CD14-positive monocyte (primary cell): ENCODE results near the gene PLCL2. TPM values are rescaled to one million over a fixed set of nuclear protein-coding genes. Genes with fewer than 3 reads are reported as not detected.
A peak's percentile ranks its signal among the peaks of the same experiment; 100 is the strongest.

Source experiments
- DNase-seq, 3 donors: peaks; one replicate each; pipeline ENCODE4 v3.0.0-alpha.2; 2011 to 2022
- H2AFZ ChIP-seq: 2 replicates; pipeline ENCODE4 v1.6.0; 2012; ENCODE audit warnings: mild to moderate bottlenecking, low read depth, low read length, inconsistent platforms; ENCODE audit not compliant: insufficient read depth, poor library complexity, severe bottlenecking
- H3K27ac ChIP-seq, 2 donors: 1 replicate in 1 of 2; 2 replicates in 1 of 2; pipeline ENCODE4 v1.5.1; 2012 to 2013; ENCODE audit warnings: low read length in 2 of 2, control low read depth in 1 of 2, inconsistent platforms in 1 of 2, low read depth in 1 of 2, mild to moderate bottlenecking in 1 of 2
- H3K27me3 ChIP-seq, 2 donors: one replicate each; pipeline versions ENCODE4 v1.6.0 to v1.6.1; 2011 to 2013; ENCODE audit warnings: low read length in 2 of 2; ENCODE audit not compliant: control insufficient read depth in 2 of 2, insufficient read depth in 2 of 2
- H3K36me3 ChIP-seq, 2 donors: replicated peaks in 1 of 2; 1 replicate in 1 of 2; 2 replicates in 1 of 2; pipeline versions ENCODE4 v1.5.1 to v1.6.1; 2012 to 2013; ENCODE audit warnings: low read length in 2 of 2, control low read depth in 1 of 2, inconsistent platforms in 1 of 2, mild to moderate bottlenecking in 1 of 2; ENCODE audit not compliant: insufficient read depth in 2 of 2, control insufficient read depth in 1 of 2
- H3K4me1 ChIP-seq, 2 donors: 1 replicate in 1 of 2; 2 replicates in 1 of 2; pipeline versions ENCODE4 v1.5.1 to v1.6.1; 2012 to 2013; ENCODE audit warnings: low read length in 2 of 2, control low read depth in 1 of 2, inconsistent platforms in 1 of 2, mild to moderate bottlenecking in 1 of 2, moderate library complexity in 1 of 2; ENCODE audit not compliant: insufficient read depth in 2 of 2, control insufficient read depth in 1 of 2
- H3K4me2 ChIP-seq: replicated peaks from 2 replicates; pipeline ENCODE3; 2012; ENCODE audit warnings: low read length, moderate library complexity, mild to moderate bottlenecking; ENCODE audit not compliant: poor library complexity, severe bottlenecking; ENCODE audit errors: extremely low read depth
- H3K4me3 ChIP-seq, 3 experiments: fragments of 200-600 bp in 1 of 3; sonication (generic) in 1 of 3; replicated peaks in 1 of 3; 1 replicate in 2 of 3; 2 replicates in 1 of 3; pipeline ENCODE4 v1.5.1; 2011 to 2013; ENCODE audit warnings: low read length in 3 of 3, mild to moderate bottlenecking in 3 of 3, control low read depth in 2 of 3, low read depth in 2 of 3, inconsistent platforms in 1 of 3, moderate library complexity in 1 of 3
- H3K79me2 ChIP-seq: 2 replicates; pipeline ENCODE4 v1.6.0; 2012; ENCODE audit warnings: mild to moderate bottlenecking, control low read depth, inconsistent platforms, low read length, moderate library complexity; ENCODE audit not compliant: insufficient read depth
- H3K9ac ChIP-seq: 2 replicates; pipeline ENCODE4 v1.6.0; 2017; ENCODE audit warnings: low read length, mild to moderate bottlenecking; ENCODE audit not compliant: insufficient read depth, poor library complexity, severe bottlenecking
- H3K9me3 ChIP-seq, 2 donors: replicated peaks in 1 of 2; 1 replicate in 1 of 2; 2 replicates in 1 of 2; pipeline versions ENCODE4 v1.5.1 to v1.6.1; 2012 to 2013; ENCODE audit warnings: low read length in 2 of 2, control low read depth in 1 of 2; ENCODE audit not compliant: control insufficient read depth in 1 of 2, insufficient read depth in 1 of 2
- H4K20me1 ChIP-seq: 2 replicates; pipeline ENCODE4 v1.6.0; 2012; ENCODE audit warnings: mild to moderate bottlenecking, low read length, control low read depth, moderate library complexity; ENCODE audit not compliant: insufficient read depth
- H3K27ac Mint-ChIP-seq, 7 donors: one replicate each; pipeline ENCODE4 v1.8.0; 2020; ENCODE audit warnings: mild to moderate bottlenecking in 7 of 7, mixed read lengths in 7 of 7, moderate library complexity in 6 of 7, inconsistent platforms in 2 of 7
- H3K27me3 Mint-ChIP-seq, 3 donors: one replicate each; pipeline ENCODE4 v1.8.0; 2021 to 2022; ENCODE audit warnings: low read depth in 3 of 3, mild to moderate bottlenecking in 3 of 3, mixed read lengths in 3 of 3, moderate library complexity in 3 of 3, inconsistent platforms in 1 of 3
- H3K36me3 Mint-ChIP-seq, 2 donors: one replicate each; pipeline ENCODE4 v1.8.0; 2020; ENCODE audit warnings: mixed read lengths in 2 of 2, inconsistent platforms in 1 of 2, mild to moderate bottlenecking in 1 of 2
- H3K4me1 Mint-ChIP-seq: one replicate; pipeline ENCODE4 v1.8.0; 2020; ENCODE audit warnings: mild to moderate bottlenecking, mixed read lengths
- H3K4me3 Mint-ChIP-seq, 2 donors: one replicate each; pipeline ENCODE4 v1.8.0; 2020; ENCODE audit warnings: mild to moderate bottlenecking in 2 of 2, mixed read lengths in 2 of 2, moderate library complexity in 1 of 2
- H3K9me3 Mint-ChIP-seq, 7 donors: one replicate each; pipeline ENCODE4 v1.8.0; 2020 to 2022; ENCODE audit warnings: mixed read lengths in 7 of 7, mild to moderate bottlenecking in 6 of 7, moderate library complexity in 6 of 7, inconsistent platforms in 2 of 7
- WGBS: methylation state at CpG from one replicate; pipeline ENCODE4 v1.1.5; 2013; ENCODE audit warnings: missing lambda C conversion rate; ENCODE audit not compliant: insufficient coverage; 5-methylcytosine and 5-hydroxymethylcytosine counted together
- intact Hi-C, 2 donors: fragments of 100-400 bp; cut with micrococcal nuclease; formaldehyde crosslinking; loops; one replicate each; pipeline versions ENCODE4 v1.15.0 to v1.15.1; 2023
- polyA plus RNA-seq, 3 donors: library from polyadenylated mRNA; depleted of rRNA in 1 of 3; unstranded in 2 of 3; stranded (reverse) in 1 of 3; fragments of 300-500 nt in 2 of 3; fragments of >200 nt in 1 of 3; fragmentation: Illumina TruSeq in 2 of 3; gene quantifications; 1 replicate in 2 of 3; 2 replicates in 1 of 3; pipeline ENCODE4 v1.2.3, GENCODE V29; 2012 to 2021
- TF ChIP-seq, protein P1 (sequence below): fragments of 200-600 bp; IDR thresholded peaks from one replicate; pipeline ENCODE4 v1.8.0; 2022; ENCODE audit warnings: antibody characterized with exemption, mild to moderate bottlenecking

The PLCL2 gene
- polyA plus RNA-seq, 3 donors, result 18.8 to 32.5 (median 26.8) TPM

DNA sequence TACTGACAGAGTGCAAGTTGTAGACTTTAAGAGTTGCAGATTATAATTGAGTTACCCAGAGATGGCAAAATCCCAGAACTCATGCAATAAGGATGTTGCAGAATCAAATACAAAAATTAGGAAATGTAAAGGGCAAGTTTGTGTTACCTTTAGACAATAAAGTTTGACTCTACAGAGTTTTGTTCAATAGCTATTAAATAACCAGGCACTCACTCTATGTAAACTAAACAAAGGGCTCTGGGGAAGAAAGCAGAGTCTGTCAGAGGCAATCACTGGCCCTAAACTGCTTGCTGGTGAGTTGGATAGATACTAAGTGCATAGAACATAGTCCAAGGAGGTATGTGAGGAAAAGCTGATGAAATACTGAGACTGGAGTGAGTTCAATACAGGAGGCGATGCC lies 40.0 kb upstream of the PLCL2 start:
- peaks cover 0 to 2% (median 0%) of the 10 kb centered on the region in 3 donors for H3K27me3 Mint-ChIP-seq
- WGBS, result no CpG with 5 or more reads among the region's 1 CpG
- H3K27me3 ChIP-seq, result no peaks in the 10 kb centered on the region
- peaks cover 0 to 3% (median 0%) of the 10 kb centered on the region in 7 donors for H3K9me3 Mint-ChIP-seq
- peak overlapping the region in 1 of 3 experiments; percentile 24 for H3K4me3 ChIP-seq
- H3K4me3 Mint-ChIP-seq, result no peak overlapping the region
- no peaks in the 10 kb centered on the region for H3K79me2 ChIP-seq
- no peak overlapping the region for H2AFZ ChIP-seq
- TF ChIP-seq, protein P1, sequence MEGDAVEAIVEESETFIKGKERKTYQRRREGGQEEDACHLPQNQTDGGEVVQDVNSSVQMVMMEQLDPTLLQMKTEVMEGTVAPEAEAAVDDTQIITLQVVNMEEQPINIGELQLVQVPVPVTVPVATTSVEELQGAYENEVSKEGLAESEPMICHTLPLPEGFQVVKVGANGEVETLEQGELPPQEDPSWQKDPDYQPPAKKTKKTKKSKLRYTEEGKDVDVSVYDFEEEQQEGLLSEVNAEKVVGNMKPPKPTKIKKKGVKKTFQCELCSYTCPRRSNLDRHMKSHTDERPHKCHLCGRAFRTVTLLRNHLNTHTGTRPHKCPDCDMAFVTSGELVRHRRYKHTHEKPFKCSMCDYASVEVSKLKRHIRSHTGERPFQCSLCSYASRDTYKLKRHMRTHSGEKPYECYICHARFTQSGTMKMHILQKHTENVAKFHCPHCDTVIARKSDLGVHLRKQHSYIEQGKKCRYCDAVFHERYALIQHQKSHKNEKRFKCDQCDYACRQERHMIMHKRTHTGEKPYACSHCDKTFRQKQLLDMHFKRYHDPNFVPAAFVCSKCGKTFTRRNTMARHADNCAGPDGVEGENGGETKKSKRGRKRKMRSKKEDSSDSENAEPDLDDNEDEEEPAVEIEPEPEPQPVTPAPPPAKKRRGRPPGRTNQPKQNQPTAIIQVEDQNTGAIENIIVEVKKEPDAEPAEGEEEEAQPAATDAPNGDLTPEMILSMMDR, result no peak
- peak overlapping the region; percentile 36 for H3K4me2 ChIP-seq
- H3K27ac ChIP-seq, result peak overlapping the region in 1 of 2 donors; percentile 97
- no peaks in the 10 kb centered on the region for H4K20me1 ChIP-seq
- no peaks in the 10 kb centered on the region for H3K36me3 ChIP-seq
- peaks cover 80% of the 10 kb centered on the region for H3K4me1 Mint-ChIP-seq
- H3K9me3 ChIP-seq, result no peaks in the 10 kb centered on the region
- H3K4me1 ChIP-seq, result peaks cover 87 to 90% of the 10 kb centered on the region in 2 donors
- intact Hi-C loops, result loop anchor here (5.0 kb wide), 2 partner anchors 38 to 43 kb away; partner anchors contain the start of gene PLCL2 (in 1 of the 2)
- DNase-seq, result peak in 1 of 3 donors; percentile 44
- peak overlapping the region; percentile 43 to 84 (median 74) for H3K27ac Mint-ChIP-seq
- H3K36me3 Mint-ChIP-seq, result peaks cover 0 to 5% of the 10 kb centered on the region in 2 donors
- H3K9ac ChIP-seq, result no peak overlapping the region

DNA sequence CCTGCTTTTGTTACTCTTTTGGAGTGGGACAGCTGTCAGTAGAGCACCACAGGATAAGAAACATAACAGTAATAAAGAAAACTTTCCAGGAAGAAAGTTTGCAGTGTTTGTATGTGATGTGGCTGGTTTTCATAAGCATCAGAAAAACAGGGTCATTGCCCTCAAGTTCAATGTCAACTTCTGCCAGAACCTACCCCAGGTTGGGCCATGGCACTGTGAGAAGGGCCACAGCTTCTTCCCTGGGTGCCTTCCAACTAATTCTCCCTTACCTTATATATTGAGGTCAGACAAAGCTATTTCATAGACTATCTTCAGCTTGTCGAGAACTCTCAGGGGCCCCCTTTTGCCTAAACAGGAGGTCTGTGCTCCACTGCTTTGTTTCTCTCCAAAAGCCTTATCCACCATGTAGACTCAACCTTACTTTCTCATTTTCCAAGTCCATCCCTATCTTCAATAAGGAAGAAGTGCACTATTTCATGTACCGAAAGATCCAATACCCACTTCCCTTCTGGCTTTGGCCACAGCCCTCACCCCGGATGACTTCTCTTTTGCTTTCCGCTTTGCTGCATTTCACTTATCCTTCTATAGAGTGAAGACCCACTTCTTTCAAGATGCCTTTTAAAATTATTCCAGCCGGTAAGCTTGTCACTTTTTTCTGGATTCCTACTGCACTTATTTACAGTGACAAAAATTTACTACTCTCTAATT lies 38.2 kb upstream of the PLCL2 start:
- WGBS, result 18% methylated on average over 5 of the region's 5 CpGs
- Mint-ChIP-seq H3K4me1 (peaks cover 89% of the 10 kb centered on the region), H3K36me3 (peaks cover 0 to 5% of the 10 kb centered on the region in 2 donors), H3K9me3 (peaks cover 0 to 3% (median 0%) of the 10 kb centered on the region in 7 donors), H3K4me3 (peak overlapping the region in 1 of 2 donors; percentile 75), H3K27ac (peak overlapping the region; percentile 54 to 89 (median 73)), H3K27me3 (peaks cover 0 to 2% (median 0%) of the 10 kb centered on the region in 3 donors)
- TF ChIP-seq, protein P1, result no peak
- H3K9ac ChIP-seq, result no peak overlapping the region
- peak overlapping the region; percentile 3 for H2AFZ ChIP-seq
- H3K4me1 ChIP-seq, result peaks cover 92 to 93% of the 10 kb centered on the region in 2 donors
- peak overlapping the region; percentile 40 for H3K4me2 ChIP-seq
- H4K20me1 ChIP-seq, result no peaks in the 10 kb centered on the region
- intact Hi-C loops, result loop anchor here in 1 of 2 donors (5.0 kb wide), 1 partner anchor 36 kb away; the partner anchor contains the start of gene PLCL2
- DNase-seq, result peak; percentile 48 to 72 (median 60)
- H3K4me3 ChIP-seq, result peak overlapping the region in 1 of 3 experiments; percentile 34
- H3K27ac ChIP-seq, result peak overlapping the region; percentile 19 to 64
- no peaks in the 10 kb centered on the region for H3K27me3 ChIP-seq
- H3K36me3 ChIP-seq, result no peaks in the 10 kb centered on the region
- no peaks in the 10 kb centered on the region for H3K9me3 ChIP-seq
- H3K79me2 ChIP-seq, result no peaks in the 10 kb centered on the region
